Cerebellar nuclear complex (tissue), 1 donor: ENCODE measurements around the gene GNPTAB.
"Not testable (repeated sequence)": the region's sequence is repeated elsewhere in the genome, so short reads cannot be mapped to it uniquely, and the experiment has no call there.

Experiments
- DNase-seq, 2 experiments: peaks; one replicate each; lab custom pipeline; 2025; lab: John Stamatoyannopoulos, UW

Gene GNPTAB

GRCh38 chr12:101852998-101853397 lies 22.2 kb upstream of the GNPTAB start:
- no peak for DNase-seq

GRCh38 chr12:101850199-101850598 lies 19.4 kb upstream of the GNPTAB start:
- no peak for DNase-seq

DNA sequence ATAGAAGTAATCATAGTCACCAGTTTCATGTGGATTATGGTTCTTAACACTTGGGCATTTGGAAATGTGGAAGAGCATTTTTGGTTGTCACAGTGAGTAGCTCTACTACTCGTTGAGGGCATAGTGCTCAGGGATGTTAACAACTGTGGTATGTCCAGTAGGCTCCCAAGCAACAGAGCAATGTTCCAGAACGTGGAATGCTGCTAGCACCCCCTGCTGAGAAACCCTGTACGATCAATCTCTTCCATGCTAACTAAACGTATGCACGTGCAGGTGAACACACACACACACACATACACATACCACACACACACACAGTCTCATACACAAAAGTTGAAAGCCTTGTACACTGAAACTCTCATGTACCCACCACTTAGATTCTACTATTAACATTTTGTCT lies 16.6 kb upstream of the GNPTAB start:
- DNase-seq = no peak

DNA sequence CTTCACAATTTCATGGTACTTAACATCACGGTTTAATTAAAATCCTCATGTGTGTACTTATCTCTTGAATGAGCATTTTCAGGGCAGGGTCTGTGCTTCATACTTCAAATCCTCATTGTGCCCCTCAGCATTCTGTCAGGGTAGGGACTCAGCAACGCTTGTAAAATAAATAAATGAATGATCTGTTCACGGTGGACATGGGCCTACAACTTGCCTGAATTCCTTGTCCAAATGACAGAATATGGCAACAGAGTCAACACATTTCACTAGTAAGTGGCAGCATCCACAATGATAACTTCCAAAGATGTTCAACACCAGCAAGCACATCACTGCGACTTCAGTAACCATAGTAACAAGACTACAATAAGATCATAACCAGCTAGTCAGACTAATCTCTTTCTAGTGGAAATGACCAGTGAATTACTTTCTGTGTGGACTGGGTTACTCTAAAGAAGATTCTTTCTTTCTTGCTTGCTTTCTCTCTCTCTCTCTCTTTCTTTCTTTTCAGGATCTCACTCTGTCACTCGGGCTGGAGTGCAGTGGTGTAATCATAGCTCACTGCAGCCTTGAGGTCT lies 14.5 kb upstream of the GNPTAB start:
- DNase-seq = no peak

DNA sequence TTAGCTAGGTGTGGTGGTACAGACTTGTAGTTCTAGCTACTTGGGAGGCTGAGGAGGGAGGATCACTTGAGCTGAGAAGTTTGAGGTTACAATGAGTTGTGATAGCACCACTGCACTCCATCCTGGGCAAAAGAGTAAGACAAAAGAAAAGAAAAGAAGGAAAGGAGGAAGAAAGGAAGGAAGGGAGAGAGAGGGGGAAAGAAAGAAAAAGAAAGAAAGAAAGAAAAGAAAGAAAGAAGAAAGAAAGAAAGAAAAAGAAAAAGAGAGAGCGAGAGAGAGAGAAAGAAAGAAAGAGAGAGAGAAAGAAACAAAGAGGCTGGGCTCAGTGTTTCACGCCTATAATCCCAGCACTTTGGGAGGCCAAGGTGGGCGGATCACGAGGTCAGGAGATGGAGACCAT lies 10.3 kb upstream of the GNPTAB start:
- no peak for DNase-seq

- peak in 1 of 2 experiments; percentile 18 for DNase-seq
These were observed 8.8 kb upstream of the GNPTAB start for GRCh38 chr12:101839324-101840283.

GRCh38 chr12:101838628-101839323 lies 8.0 kb upstream of the GNPTAB start:
- DNase-seq = no peak

DNA sequence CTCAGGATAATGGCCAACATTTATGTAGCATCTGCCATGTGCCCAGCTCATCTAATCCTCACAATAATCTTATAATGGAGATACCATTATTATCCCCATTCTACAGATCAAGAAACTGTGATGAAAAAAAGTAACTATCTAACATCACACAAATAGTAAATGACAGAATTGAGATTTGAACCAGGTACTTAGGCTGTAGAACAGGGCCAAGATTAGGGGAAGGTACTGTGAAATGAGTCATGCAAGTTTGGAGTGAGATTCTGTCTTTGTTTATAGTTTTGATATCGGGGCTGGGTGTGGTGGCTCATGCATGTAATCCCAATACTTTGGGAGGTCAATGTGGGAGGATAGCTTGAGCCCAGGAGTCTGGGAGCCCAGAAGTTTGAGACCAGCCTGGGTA lies 1.3 kb upstream of the GNPTAB start:
- DNase-seq = no peak

- peak in 1 of 2 experiments; percentile 19 for DNase-seq
These were observed 956 bp downstream of the GNPTAB start for GRCh38 chr12:101829639-101830366.

DNA sequence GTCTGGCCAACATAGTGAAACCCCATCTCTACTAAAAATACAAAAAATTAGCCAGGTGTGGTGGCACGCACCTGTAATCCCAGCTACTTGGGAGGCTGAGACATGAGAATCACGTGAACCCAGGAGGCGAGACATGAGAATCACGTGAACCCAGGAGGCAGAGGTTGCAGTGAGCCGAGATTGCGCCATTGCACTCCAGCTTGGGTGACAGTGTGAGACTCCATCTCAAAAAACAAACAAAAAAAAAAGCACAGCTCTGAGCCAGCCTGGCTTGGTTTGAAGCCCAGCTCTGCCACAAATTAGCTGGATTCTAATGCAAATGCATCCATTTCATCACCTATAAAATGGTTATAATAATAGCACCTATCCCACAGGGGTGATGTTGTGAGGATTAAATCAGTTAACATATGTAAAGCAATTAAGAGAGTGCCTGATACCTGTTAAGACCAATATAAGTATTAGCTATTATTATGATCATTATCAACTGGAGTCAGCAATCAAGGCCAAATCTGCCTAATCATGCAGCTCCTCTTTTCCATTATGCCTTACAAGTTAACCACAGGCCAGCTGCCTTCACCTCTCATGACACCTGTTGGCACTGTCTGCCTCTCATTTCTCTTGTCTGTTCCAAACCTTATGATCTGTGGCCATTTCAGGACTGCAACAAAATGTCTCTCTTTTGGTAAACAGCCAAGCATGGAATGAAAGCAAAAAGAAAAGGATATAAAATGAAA lies 2.1 kb downstream of the GNPTAB start:
- no peak for DNase-seq

DNA sequence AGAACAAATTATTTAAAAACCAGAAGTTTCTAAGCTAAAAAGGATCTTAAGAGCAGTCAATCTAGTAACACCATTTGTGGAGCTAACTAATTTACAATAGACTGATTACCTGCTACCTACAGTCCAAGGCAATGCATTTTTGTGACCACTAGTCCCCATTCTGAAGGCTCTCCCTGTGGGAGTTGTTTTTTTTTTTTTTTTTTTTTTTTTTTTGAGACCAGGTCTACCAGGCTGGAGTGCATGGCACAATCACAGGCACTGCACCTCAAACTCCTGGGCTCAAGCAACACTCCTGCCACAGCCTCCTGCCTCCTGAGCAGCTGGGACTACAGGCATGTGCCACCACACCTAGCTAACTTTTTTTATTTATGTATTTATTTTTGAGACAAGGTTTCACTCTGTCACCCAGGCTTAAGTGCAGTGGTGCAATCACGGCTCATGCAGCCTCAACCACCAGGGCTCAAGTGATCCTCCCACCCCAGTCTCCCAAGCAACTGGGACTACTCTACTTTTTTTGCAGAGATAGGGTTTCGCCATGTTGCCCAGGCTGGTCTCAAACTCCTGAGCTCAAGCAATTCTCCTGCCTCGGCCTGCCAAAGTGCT lies 3.9 kb downstream of the GNPTAB start:
- no peak for DNase-seq

- no peak for DNase-seq
These were observed 5.9 kb downstream of the GNPTAB start for GRCh38 chr12:101824831-101825230.

- DNase-seq = no peak
These were observed 6.9 kb downstream of the GNPTAB start for GRCh38 chr12:101823891-101824290.

DNA sequence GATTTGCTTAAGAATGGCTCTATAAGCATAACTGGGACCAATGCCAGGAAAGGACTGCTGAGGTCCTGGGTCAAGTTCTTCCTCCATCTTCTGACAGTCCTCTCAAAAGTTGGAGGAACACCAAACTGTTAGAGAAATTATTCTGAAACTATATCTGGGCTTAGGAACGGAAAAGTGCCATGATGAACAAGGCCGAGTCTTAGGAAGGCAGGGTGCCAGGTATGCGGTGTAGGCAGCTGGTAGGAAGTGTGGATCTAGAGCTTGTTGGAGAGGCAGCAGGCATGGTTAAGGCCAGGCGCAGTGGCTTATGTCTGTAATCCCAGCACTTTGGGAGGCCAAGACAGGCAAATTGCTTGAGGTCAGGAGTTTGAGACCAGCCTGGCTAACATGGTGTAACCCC lies 7.7 kb downstream of the GNPTAB start:
- DNase-seq = no peak

DNA sequence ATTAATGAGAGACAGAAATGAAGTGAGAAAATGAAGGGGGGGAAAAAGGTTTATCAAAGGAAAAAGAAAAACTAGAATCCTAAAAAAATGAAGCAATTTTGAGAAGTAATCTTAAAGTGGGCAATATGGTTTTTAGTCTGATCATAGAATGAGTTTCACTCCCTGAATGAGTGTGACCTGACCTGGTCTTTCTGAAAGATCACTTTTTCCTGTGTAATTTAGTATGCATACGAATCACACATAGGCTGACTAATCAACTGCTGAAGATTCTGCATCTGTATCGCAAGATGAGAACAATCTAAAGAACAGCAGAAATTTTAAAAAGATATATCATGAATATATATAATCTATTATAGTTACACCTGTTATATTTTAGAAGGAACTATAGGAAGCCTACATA lies 11.3 kb downstream of the GNPTAB start:
- DNase-seq = no peak

- DNase-seq = not testable (repeated sequence)
These were observed 12.1 kb downstream of the GNPTAB start for GRCh38 chr12:101818689-101819088.

DNA sequence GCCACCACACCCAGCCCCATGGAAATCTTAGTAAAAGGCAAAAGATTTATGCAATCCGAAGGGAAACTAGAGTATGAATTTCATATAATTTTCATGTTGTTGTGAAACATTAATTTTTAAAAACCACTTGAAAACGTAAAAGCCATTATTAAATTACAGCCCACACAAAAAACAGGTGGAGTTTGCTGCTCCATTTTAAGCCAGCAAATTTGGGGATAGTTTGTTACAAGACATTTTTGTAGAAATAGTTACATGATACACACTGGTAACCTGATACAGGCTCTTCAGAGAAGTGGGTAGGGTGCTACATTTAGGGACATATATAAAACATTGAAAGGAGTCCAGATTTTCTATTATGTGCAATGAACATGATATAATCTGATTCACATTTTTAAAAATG lies 17.6 kb downstream of the GNPTAB start:
- no peak for DNase-seq

DNA sequence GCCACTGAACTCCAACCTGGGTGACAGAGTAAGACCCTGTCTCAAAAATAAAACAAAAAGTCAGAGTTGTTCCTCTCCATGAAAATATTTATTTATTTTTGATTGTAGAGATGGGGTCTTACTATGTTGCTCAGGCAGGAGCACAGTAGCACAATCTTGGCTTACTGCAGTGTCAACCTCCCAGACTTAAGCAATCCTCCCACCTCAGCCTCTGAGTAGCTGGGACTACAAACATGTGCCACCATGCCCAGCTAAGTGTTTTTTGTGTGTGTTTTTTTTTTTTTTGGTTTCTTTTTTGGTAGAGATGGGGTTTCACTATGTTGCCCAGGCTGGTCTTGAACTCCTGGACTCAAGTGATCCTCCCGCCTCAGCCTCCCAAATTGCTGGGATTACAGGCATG lies 18.0 kb downstream of the GNPTAB start:
- DNase-seq = not testable (repeated sequence)

DNA sequence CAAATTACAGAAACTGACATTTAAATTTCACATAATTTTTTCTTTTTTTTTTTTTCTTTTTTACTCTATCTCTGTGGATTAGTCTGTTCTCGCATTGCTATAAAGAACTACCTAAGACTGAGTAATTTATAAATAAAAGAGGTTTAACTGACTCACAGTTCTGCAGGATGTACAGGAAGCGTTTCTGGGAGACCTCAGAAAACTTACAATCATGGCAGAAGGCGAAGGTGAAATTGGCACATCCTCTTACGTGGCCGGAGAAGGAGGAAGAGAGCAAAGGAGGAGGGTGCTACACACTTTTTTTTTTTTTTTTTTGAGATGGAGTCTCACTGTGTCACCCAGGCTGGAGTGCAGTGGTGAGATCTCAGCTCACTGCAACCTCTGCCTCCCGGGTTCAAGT lies 19.4 kb downstream of the GNPTAB start:
- DNase-seq = not testable (repeated sequence)

DNA sequence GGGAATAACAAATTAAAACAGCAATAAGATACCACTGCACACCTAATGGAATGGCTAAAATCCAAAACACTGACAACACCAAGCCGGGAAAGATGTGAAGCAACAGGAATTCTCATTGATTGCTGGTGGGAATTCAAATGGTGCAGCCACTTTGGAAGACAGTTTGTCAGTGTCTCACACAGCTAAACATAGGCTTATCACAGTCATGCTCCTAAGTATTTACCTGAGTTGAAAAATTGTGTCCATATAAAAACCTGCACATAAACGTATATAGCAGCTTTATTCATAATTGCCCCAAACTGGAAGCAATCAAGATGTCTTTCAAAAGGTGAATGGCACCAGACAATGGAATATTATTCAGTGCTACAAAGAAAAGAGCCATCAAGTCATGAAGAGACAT lies 21.6 kb downstream of the GNPTAB start:
- DNase-seq = no peak

DNA sequence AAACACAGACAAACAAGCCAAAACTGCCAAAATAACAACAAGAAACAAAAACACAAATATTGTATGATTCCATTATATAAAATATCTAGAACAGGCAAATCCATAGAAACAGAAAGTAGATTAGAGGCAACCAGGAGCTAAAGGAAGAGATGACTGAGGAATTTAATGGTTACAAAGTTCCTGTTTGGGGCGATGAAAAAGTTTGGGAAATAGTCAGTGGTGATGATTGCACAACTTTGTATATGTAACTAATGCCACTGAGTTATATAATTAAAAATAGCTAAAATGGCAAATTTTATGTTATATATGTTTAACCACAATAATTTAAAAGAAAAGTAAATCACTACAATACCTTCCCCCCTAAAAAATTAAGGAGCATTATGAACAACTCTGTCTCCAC lies 24.5 kb downstream of the GNPTAB start:
- DNase-seq = no peak
